Measurements from ENCODE around the gene OR4E2.

Gene OR4E2

GRCh38 chr14:21668377-21668776 lies 14.7 kb downstream of the OR4E2 start:
- Histone ChIP-seq H3K4me3 (no peak overlapping the region), H3K27ac (no peak overlapping the region)
- no peak for TF ChIP-seq CTCF (IDR thresholded peaks at IDR 0.05)
- no peak for DNase-seq (ENCODE audit: low spot score)

DNA sequence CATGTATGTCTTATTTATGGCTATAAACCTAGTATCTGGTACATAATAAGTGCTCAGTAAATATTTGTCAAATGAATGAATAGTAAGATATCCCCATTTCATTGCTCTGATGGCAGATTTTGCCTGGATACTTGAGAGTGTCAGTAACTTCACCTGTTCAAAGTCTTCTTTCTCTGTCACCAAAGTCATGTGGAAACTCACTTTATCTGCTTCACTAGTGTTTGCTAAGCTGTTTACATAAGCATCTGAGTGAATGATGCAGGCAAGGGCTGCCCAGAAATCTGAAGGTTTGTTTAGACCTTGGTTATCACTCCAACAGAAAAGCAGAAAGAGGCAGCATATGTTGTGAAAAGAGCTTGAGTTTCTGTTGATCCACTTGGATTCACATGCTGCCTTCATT lies 15.6 kb downstream of the OR4E2 start:
- TF ChIP-seq CTCF (IDR thresholded peaks at IDR 0.05) = no peak
- DNase-seq (ENCODE audit: low spot score) = no peak
- Histone ChIP-seq H3K4me3 (no peak overlapping the region), H3K27ac (no peak overlapping the region)

DNA sequence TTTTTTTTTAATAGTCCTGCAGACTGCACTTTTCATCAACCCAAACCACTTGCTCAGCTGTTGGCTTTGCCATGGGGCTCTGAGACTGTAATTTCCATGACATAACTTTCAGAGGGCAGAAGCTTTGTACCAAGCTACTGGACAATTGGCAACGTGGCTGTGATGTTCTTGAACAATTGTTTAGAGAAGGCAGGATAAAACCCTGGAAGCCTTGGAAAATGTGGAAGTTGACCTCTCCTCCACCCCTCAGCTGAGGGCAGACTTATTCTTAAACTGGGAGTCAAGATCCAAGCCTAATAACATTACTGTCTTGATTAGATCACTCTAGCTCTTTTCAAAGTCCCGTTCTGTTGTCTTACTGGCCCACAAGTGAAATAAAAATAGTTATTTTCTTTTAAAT lies 17.7 kb downstream of the OR4E2 start:
- TF ChIP-seq CTCF (IDR thresholded peaks at IDR 0.05) = no peak
- Histone ChIP-seq H3K27ac (no peak overlapping the region), H3K4me3 (no peak overlapping the region)
- DNase-seq (ENCODE audit: low spot score) = no peak

GRCh38 chr14:21672116-21672515 lies 18.5 kb downstream of the OR4E2 start:
- no peak for TF ChIP-seq CTCF (IDR thresholded peaks at IDR 0.05)
- no peak for DNase-seq (ENCODE audit: low spot score)
- no peak overlapping the region for H3K4me3 ChIP-seq
- H3K27ac ChIP-seq = no peak overlapping the region

DNA sequence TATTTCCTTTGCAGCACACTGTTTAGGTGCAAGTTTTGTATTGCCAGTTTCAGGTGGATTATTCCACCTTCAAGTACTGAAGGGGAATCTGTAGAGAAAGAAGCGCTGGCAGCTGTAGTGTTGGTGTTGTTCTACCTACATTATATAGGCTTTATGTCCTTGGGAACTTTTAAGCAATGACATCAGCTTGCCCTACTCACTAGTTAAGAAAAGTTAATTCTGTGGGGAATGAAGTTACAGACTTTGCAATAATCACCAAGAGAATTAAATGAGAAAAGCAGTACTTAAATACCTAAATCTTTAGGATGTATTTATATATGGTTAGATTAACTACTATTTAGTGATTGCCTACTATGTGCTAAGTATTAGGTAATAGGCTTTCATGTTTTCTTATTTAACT lies 20.1 kb downstream of the OR4E2 start, which contains the start of gene OR4E1:
Gene OR4E1 (minus strand): TSS at position 101 of the 400 bp plus-strand sequence. CDS start 2,883 bp downstream, outside the sequence.
- no peak within 1 kb of the TSS for H3K4me3 ChIP-seq
- DNase-seq (ENCODE audit: low spot score) = no peak
- TF ChIP-seq CTCF (IDR thresholded peaks at IDR 0.05) = no peak
- H3K27ac ChIP-seq = no peak within 1 kb of the TSS

- no peak for TF ChIP-seq CTCF (IDR thresholded peaks at IDR 0.05)
- no peak overlapping the region for H3K27ac ChIP-seq
- no peak for DNase-seq (ENCODE audit: low spot score)
- H3K4me3 ChIP-seq = no peak overlapping the region
Measured at GRCh38 chr14:21675566-21675965, 21.9 kb downstream of the OR4E2 start.

- Histone ChIP-seq H3K27ac (no peak overlapping the region), H3K4me3 (no peak overlapping the region)
- no peak for DNase-seq (ENCODE audit: low spot score)
- no peak for TF ChIP-seq CTCF (IDR thresholded peaks at IDR 0.05)
Measured at GRCh38 chr14:21680072-21680471, 26.4 kb downstream of the OR4E2 start.
